MG63 (cell line): ENCODE results near the gene FARSA. TPM values are rescaled to one million over a fixed set of nuclear protein-coding genes. Genes with fewer than 3 reads are reported as not detected.

Source experiments
- DNase-seq: peaks from one replicate; pipeline ENCODE4 v3.0.0-alpha.2; 2020
- H3K27me3 ChIP-seq: fragments of 250-450 bp; sonication (Bioruptor Pico); 2 replicates; pipeline ENCODE4 v1.5.1; 2020; ENCODE audit warnings: mild to moderate bottlenecking, moderate library complexity
- H3K36me3 ChIP-seq: fragments of 250-450 bp; sonication (Bioruptor Pico); 2 replicates; pipeline ENCODE4 v1.5.1; 2020; ENCODE audit warnings: mild to moderate bottlenecking, moderate library complexity
- H3K4me3 ChIP-seq: fragments of 250-450 bp; sonication (Bioruptor Pico); 2 replicates; pipeline ENCODE4 v1.5.1; 2020; ENCODE audit warnings: mild to moderate bottlenecking, moderate library complexity
- H3K9me3 ChIP-seq: fragments of 250-450 bp; sonication (Bioruptor Pico); 2 replicates; pipeline ENCODE4 v1.5.1; 2020; ENCODE audit warnings: mild to moderate bottlenecking, moderate library complexity
- total RNA-seq: library from RNA; depleted of rRNA; stranded (reverse); fragments of >200 nt; shearing (Covaris generic); gene quantifications from 2 replicates; pipeline ENCODE4 v1.2.3, GENCODE V29; 2014; ENCODE audit warnings: low replicate concordance

The FARSA gene
- total RNA-seq, 1 experiment from 2014 or later: 410 TPM

DNA sequence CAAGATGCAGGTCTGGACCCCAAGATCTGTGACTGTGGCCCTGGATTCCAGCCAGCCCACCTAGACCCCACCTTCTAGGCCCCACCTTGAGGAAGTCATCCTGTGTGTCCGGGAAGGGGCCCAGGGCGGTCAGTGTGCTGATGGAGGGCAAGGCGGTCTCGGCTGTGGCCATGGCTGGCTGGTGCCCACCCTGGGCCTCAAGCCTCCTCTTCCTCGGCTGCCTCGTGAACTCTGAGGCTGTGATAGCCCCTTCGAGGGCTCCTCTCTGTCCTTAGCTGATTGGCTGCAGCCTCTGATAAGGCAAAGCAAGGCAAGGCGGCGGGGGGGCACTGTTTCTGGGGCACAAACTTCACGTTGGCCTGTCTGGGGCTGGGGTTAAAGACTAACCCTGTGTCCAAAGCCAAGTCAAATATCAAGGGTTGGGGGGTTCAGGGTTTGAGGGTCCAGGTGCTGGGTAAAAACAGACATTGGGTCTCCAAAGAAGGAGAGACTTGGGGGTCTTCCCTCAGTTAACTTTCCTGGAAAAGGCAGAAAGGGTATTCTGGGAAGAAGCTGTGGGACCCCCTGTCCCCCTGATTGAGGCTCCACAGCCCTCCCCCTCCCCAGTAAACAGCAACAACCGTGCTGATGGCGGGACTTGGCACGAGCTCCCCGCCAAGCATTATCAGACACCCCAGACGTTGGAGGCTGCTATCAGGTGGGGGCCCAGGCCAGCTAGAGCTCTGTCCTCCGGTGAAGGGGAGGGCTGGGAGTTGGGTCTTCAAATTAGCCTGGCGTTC is 46.4 kb downstream of the FARSA start, which contains the start of gene KLF1:
KLF1 (minus strand) TSS at position 233 of the 779 bp plus-strand sequence; CDS start at position 172, 61 bp downstream.
- Histone ChIP-seq H3K4me3 (no peak within 1 kb of the TSS), H3K36me3 (no peaks in the 10 kb centered on the region), H3K9me3 (peaks cover 33% of the 10 kb centered on the region), H3K27me3 (peaks cover 32% of the 10 kb centered on the region)
- no peak for DNase-seq

DNA sequence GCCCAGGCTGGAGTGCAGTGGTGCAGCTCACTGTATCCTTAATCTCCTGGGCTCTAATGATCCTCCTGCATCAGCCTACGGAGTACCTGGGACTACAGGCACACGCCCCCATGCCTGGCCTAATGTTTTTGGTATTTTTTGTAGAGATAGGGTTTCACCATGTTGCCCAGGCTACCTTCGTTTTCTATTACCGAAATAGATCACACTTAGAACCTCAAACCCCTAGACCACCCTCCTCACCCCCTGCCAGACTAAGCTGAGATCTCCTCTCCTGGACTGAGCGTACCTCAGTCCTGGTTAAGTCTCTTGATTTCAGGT is 46.9 kb downstream of the FARSA start:
- DNase-seq: no peak
- no peaks in the 10 kb centered on the region for H3K36me3 ChIP-seq
- H3K4me3 ChIP-seq: no peak overlapping the region
- H3K9me3 ChIP-seq: peaks cover 37% of the 10 kb centered on the region
- H3K27me3 ChIP-seq: peaks cover 32% of the 10 kb centered on the region

GRCh38 chr19:12885749-12886650 is 47.5 kb downstream of the FARSA start:
- peaks cover 32% of the 10 kb centered on the region for H3K27me3 ChIP-seq
- peaks cover 37% of the 10 kb centered on the region for H3K9me3 ChIP-seq
- H3K4me3 ChIP-seq: no peak overlapping the region
- H3K36me3 ChIP-seq: no peaks in the 10 kb centered on the region
- no peak for DNase-seq

GRCh38 chr19:12884926-12885748 is 48.4 kb downstream of the FARSA start:
- H3K4me3 ChIP-seq: no peak overlapping the region
- no peaks in the 10 kb centered on the region for H3K36me3 ChIP-seq
- no peak for DNase-seq
- peaks cover 37% of the 10 kb centered on the region for H3K9me3 ChIP-seq
- peaks cover 32% of the 10 kb centered on the region for H3K27me3 ChIP-seq

DNA sequence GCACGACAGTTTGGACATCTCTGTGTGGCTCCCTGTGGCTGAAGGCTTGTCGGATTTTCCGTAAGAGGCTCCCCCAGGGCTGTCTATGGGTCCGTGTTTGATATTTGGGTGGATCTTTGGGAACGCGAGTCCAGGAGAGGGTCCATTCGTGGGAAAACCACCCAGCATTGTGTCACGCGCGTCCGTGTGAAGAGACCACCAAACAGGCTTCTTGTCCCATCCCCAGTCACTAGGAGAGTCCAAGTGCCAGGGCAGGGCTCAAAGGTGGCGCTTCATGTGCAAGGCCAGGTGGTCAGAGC is 48.9 kb downstream of the FARSA start:
- H3K36me3 ChIP-seq: no peaks in the 10 kb centered on the region
- H3K4me3 ChIP-seq: no peak overlapping the region
- no peak for DNase-seq
- peaks cover 37% of the 10 kb centered on the region for H3K9me3 ChIP-seq
- peaks cover 32% of the 10 kb centered on the region for H3K27me3 ChIP-seq

GRCh38 chr19:12884202-12884601 is 49.3 kb downstream of the FARSA start:
- Histone ChIP-seq H3K27me3 (peaks cover 32% of the 10 kb centered on the region), H3K36me3 (no peaks in the 10 kb centered on the region), H3K9me3 (peaks cover 37% of the 10 kb centered on the region), H3K4me3 (no peak overlapping the region)
- no peak for DNase-seq

- H3K9me3 ChIP-seq: peaks cover 37% of the 10 kb centered on the region
- no peak overlapping the region for H3K4me3 ChIP-seq
- H3K27me3 ChIP-seq: peaks cover 34% of the 10 kb centered on the region
- no peaks in the 10 kb centered on the region; the same call in 1 of the 2 replicates for H3K36me3 ChIP-seq
- no peak for DNase-seq
Observed at GRCh38 chr19:12882589-12882988, 50.9 kb downstream of the FARSA start.

DNA sequence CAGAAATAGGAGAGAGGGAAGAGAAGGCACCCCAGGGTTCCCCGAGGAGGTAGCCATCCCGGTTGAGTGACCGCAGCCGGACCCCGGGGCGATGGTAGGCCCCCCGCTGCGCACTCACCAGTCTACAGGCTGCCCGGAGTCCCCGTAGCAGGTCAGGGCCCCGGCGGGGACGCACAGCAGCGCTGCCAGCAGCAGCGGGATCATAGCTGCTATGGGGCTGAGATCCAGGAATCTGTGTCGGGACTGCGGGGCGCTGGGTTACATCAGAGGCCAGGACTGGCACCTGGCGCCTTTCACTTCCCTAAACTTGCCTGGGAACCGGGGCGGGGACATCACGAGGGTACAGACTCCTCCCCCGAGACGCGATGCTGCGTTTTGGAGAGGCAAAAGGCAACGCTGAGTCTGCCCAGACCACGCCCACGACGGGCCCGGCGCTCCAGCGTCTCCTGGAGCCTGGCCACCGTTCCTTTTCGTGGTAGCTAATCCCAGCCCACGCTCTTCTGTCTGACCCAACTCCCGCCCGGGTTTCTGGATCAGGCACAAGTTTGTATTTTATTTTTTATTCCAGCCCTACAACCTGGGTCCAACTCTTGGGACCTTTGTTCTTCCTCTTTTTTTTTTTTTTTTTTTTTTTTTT is 52.2 kb downstream of the FARSA start, which contains the start of gene DNASE2:
DNASE2 (minus strand) TSS at position 278 of the 637 bp plus-strand sequence; CDS start at position 204, 74 bp downstream.
- peak within 1 kb of the TSS; percentile 46 for H3K4me3 ChIP-seq
- H3K9me3 ChIP-seq: peaks cover 37% of the 10 kb centered on the region
- no peaks in the 10 kb centered on the region; the same call in 1 of the 2 replicates for H3K36me3 ChIP-seq
- peaks cover 23% of the 10 kb centered on the region for H3K27me3 ChIP-seq
- peak; percentile 99 for DNase-seq

GRCh38 chr19:12880551-12881171 is 52.9 kb downstream of the FARSA start:
- H3K9me3 ChIP-seq: peaks cover 37% of the 10 kb centered on the region
- H3K27me3 ChIP-seq: peaks cover 16% of the 10 kb centered on the region
- DNase-seq: no peak
- H3K4me3 ChIP-seq: peak overlapping the region; percentile 46
- H3K36me3 ChIP-seq: no peaks in the 10 kb centered on the region; the same call in 1 of the 2 replicates

GRCh38 chr19:12875086-12875485 is 58.4 kb downstream of the FARSA start:
- Histone ChIP-seq H3K36me3 (no peaks in the 10 kb centered on the region; the same call in 1 of the 2 replicates), H3K9me3 (no peaks in the 10 kb centered on the region; the same call in none of the 2 replicates), H3K4me3 (no peak overlapping the region), H3K27me3 (peaks cover 20% of the 10 kb centered on the region)
- DNase-seq: no peak

GRCh38 chr19:12873891-12874745 is 59.4 kb downstream of the FARSA start:
- DNase-seq: no peak
- H3K36me3 ChIP-seq: no peaks in the 10 kb centered on the region; the same call in 1 of the 2 replicates
- no peaks in the 10 kb centered on the region; the same call in none of the 2 replicates for H3K9me3 ChIP-seq
- no peak overlapping the region for H3K4me3 ChIP-seq
- H3K27me3 ChIP-seq: peaks cover 20% of the 10 kb centered on the region

DNA sequence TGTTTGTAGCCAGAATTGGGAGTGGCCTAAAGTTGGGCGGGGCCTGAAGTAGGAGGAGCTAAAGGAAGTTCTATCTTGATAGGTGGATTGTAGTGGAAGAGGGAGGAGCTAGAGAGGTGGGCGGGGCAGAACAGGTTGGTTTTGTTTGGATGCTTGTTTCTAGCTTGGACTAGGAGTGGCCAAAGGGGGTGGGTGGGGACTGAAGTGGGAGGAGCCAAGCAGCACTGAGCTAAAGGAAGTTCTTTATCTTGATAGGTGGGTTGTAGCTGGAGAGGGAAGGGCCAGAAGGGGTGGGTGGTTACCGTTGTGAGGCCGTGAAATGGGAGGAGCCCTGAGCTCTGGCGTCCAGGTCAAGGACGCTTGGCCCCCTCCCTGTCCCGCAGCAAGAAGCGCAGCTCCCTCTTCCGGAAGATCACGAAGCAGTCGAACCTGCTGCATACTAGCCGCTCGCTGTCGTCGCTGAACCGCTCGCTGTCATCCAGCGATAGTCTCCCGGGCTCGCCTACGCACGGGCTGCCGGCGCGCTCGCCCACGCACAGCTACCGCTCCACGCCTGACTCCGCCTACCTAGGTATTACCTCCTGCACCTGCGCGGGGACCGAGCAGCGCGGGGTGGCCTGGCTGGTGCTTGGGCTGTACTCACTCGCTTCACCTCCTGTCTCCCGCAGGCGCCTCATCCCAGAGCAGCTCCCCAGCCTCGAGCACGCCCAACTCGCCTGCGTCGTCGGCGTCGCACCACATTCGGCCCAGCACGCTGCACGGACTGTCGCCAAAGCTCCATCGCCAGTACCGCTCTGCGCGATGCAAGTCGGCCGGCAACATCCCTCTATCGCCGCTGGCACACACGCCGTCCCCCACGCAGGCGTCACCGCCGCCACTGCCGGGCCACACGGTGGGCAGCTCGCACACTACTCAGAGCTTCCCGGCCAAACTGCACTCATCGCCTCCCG is 60.3 kb downstream of the FARSA start:
- Histone ChIP-seq H3K36me3 (no peaks in the 10 kb centered on the region; the same call in 1 of the 2 replicates), H3K4me3 (peak overlapping the region; percentile 32), H3K9me3 (no peaks in the 10 kb centered on the region; the same call in none of the 2 replicates), H3K27me3 (peaks cover 19% of the 10 kb centered on the region)
- peak; percentile 91 for DNase-seq
